Upper lobe of left lung (tissue), 4 donors: ENCODE data around the gene TDRD12.
"Not testable (repeated sequence)": the region's sequence is repeated elsewhere in the genome, so short reads cannot be mapped to it uniquely, and the experiment has no call there.

Experiments
- CTCF ChIP-seq, 6 experiments: fragments of 450-650 bp in 4 of 6; fragments of 200-600 bp in 2 of 6; sonication (generic) in 2 of 6; IDR thresholded peaks; one replicate each; pipeline ENCODE4 v1.5.1; 2016 to 2019; ENCODE audit warnings: antibody characterized with exemption in 6 of 6
- POLR2A ChIP-seq, 4 donors: fragments of 450-650 bp; IDR thresholded peaks; one replicate each; pipeline ENCODE4 v1.5.1; 2016 to 2017; ENCODE audit warnings: antibody characterized with exemption in 4 of 4, mild to moderate bottlenecking in 2 of 4

- not testable (repeated sequence) for TF ChIP-seq CTCF, POLR2A (IDR thresholded peaks at IDR 0.05)
These were observed 24.1 kb upstream of the TDRD12 start for GRCh38 chr19:32695506-32695905.
